Activated T-helper 1 cell treated with anti-CD3 and anti-CD28 coated beads, Interleukin-12 subunit alpha, Interleukin-12 subunit beta, Interleukin-2, Interleukin-4 antibody, amounts not matched to agents 30 ng/mL and 10 ng/mL and 1 ng/mL, durations not matched to agents 14 hours and 24 hours and 36 hours (primary cell): ENCODE measurements around the gene EPB42. TPM values are rescaled to one million over a fixed set of nuclear protein-coding genes. Genes with fewer than 3 reads are reported as not detected.

ENCODE experiments used
- DNase-seq: peaks from one replicate; pipeline ENCODE4 v3.0.0; 2021; ENCODE audit warnings: low spot score
- H3K27ac Mint-ChIP-seq: one replicate; pipeline ENCODE4 v1.8.0; 2021; ENCODE audit warnings: mild to moderate bottlenecking, mixed read lengths
- H3K27me3 Mint-ChIP-seq: one replicate; pipeline ENCODE4 v1.8.0; 2022; ENCODE audit warnings: mild to moderate bottlenecking, moderate library complexity, mixed read lengths; ENCODE audit not compliant: insufficient read depth
- H3K36me3 Mint-ChIP-seq: one replicate; pipeline ENCODE4 v1.8.0; 2021; ENCODE audit warnings: low read depth, mixed read lengths
- H3K4me1 Mint-ChIP-seq: one replicate; pipeline ENCODE4 v1.8.0; 2021; ENCODE audit warnings: low read depth, mixed read lengths
- H3K4me3 Mint-ChIP-seq: one replicate; pipeline ENCODE4 v1.8.0; 2021; ENCODE audit warnings: mild to moderate bottlenecking, moderate library complexity, mixed read lengths
- H3K9me3 Mint-ChIP-seq: one replicate; pipeline ENCODE4 v1.8.0; 2021; ENCODE audit warnings: mixed read lengths
- intact Hi-C: fragments of 100-400 bp; cut with micrococcal nuclease; formaldehyde crosslinking; loops from one replicate; pipeline ENCODE4 v1.15.1; 2024
- total RNA-seq: library from RNA; stranded (reverse); gene quantifications from 2 replicates; pipeline ENCODE4 v1.2.3, GENCODE V29; 2022

EPB42 gene
- total RNA-seq, 1 donor from 2014 or later, result not detected

- H3K4me3 Mint-ChIP-seq, result no peak overlapping the region
- H3K36me3 Mint-ChIP-seq, result no peaks in the 10 kb centered on the region
- H3K4me1 Mint-ChIP-seq, result no peaks in the 10 kb centered on the region
- DNase-seq, result no peak
- H3K9me3 Mint-ChIP-seq, result peaks cover 5% of the 10 kb centered on the region
- H3K27me3 Mint-ChIP-seq, result no peaks in the 10 kb centered on the region
- intact Hi-C loops, result no loop called here
- no peak overlapping the region for H3K27ac Mint-ChIP-seq
Measured at GRCh38 chr15:43214592-43215295, 6.1 kb downstream of the EPB42 start.

- intact Hi-C loops, result no loop called here
Measured at GRCh38 chr15:43214169-43214568, 6.6 kb downstream of the EPB42 start.

GRCh38 chr15:43213466-43213865, 7.4 kb downstream of the EPB42 start:
- Mint-ChIP-seq H3K4me1 (no peaks in the 10 kb centered on the region), H3K4me3 (no peak overlapping the region), H3K27ac (no peak overlapping the region), H3K9me3 (peaks cover 5% of the 10 kb centered on the region), H3K27me3 (peaks cover 4% of the 10 kb centered on the region), H3K36me3 (no peaks in the 10 kb centered on the region)
- intact Hi-C loops, result no loop called here
- DNase-seq, result no peak

More at GRCh38 chr15:43214169-43214568, 6.6 kb downstream of the EPB42 start:
- Mint-ChIP-seq H3K27me3 (peaks cover 4% of the 10 kb centered on the region), H3K36me3 (no peaks in the 10 kb centered on the region), H3K9me3 (peaks cover 5% of the 10 kb centered on the region), H3K4me3 (no peak overlapping the region), H3K4me1 (no peaks in the 10 kb centered on the region), H3K27ac (no peak overlapping the region)
- no peak for DNase-seq

GRCh38 chr15:43212951-43213350, 7.9 kb downstream of the EPB42 start:
- Mint-ChIP-seq H3K27ac (no peak overlapping the region), H3K4me3 (no peak overlapping the region), H3K9me3 (peaks cover 5% of the 10 kb centered on the region), H3K27me3 (peaks cover 4% of the 10 kb centered on the region), H3K4me1 (no peaks in the 10 kb centered on the region), H3K36me3 (no peaks in the 10 kb centered on the region)
- no peak for DNase-seq
- intact Hi-C loops, result no loop called here

GRCh38 chr15:43212299-43212698, 8.5 kb downstream of the EPB42 start:
- H3K4me1 Mint-ChIP-seq, result no peaks in the 10 kb centered on the region
- intact Hi-C loops, result no loop called here
- H3K27me3 Mint-ChIP-seq, result peaks cover 4% of the 10 kb centered on the region

GRCh38 chr15:43211224-43211735, 9.5 kb downstream of the EPB42 start:
- Mint-ChIP-seq H3K9me3 (no peaks in the 10 kb centered on the region), H3K27ac (no peak overlapping the region), H3K4me1 (no peaks in the 10 kb centered on the region), H3K27me3 (peaks cover 4% of the 10 kb centered on the region), H3K4me3 (no peak overlapping the region), H3K36me3 (no peaks in the 10 kb centered on the region)
- intact Hi-C loops, result no loop called here
- no peak for DNase-seq

More at GRCh38 chr15:43212299-43212698, 8.5 kb downstream of the EPB42 start:
- no peak overlapping the region for H3K4me3 Mint-ChIP-seq
- H3K9me3 Mint-ChIP-seq, result peaks cover 3% of the 10 kb centered on the region
- no peak for DNase-seq
- no peak overlapping the region for H3K27ac Mint-ChIP-seq
- H3K36me3 Mint-ChIP-seq, result no peaks in the 10 kb centered on the region

- Mint-ChIP-seq H3K36me3 (no peaks in the 10 kb centered on the region), H3K9me3 (no peaks in the 10 kb centered on the region), H3K27me3 (peaks cover 7% of the 10 kb centered on the region), H3K4me1 (no peaks in the 10 kb centered on the region), H3K4me3 (no peak overlapping the region), H3K27ac (no peak overlapping the region)
- DNase-seq, result no peak
- intact Hi-C loops, result no loop called here
Measured at GRCh38 chr15:43210807-43211206, 10.0 kb downstream of the EPB42 start.

- H3K9me3 Mint-ChIP-seq, result no peaks in the 10 kb centered on the region
Measured at GRCh38 chr15:43210172-43210745, 10.6 kb downstream of the EPB42 start.

GRCh38 chr15:43209059-43209824, 11.6 kb downstream of the EPB42 start:
- Mint-ChIP-seq H3K9me3 (no peaks in the 10 kb centered on the region), H3K4me3 (no peak overlapping the region), H3K4me1 (peaks cover 4% of the 10 kb centered on the region), H3K27ac (no peak overlapping the region), H3K27me3 (peaks cover 10% of the 10 kb centered on the region), H3K36me3 (no peaks in the 10 kb centered on the region)
- DNase-seq, result no peak
- intact Hi-C loops, result no loop called here

More at GRCh38 chr15:43210172-43210745, 10.6 kb downstream of the EPB42 start:
- intact Hi-C loops, result no loop called here
- Mint-ChIP-seq H3K27ac (no peak overlapping the region), H3K27me3 (peaks cover 7% of the 10 kb centered on the region), H3K4me3 (no peak overlapping the region), H3K4me1 (no peaks in the 10 kb centered on the region), H3K36me3 (no peaks in the 10 kb centered on the region)
- no peak for DNase-seq

- Mint-ChIP-seq H3K27ac (no peak overlapping the region), H3K9me3 (no peaks in the 10 kb centered on the region), H3K4me1 (peaks cover 7% of the 10 kb centered on the region), H3K36me3 (no peaks in the 10 kb centered on the region), H3K27me3 (peaks cover 10% of the 10 kb centered on the region), H3K4me3 (no peak overlapping the region)
- intact Hi-C loops, result no loop called here
- DNase-seq, result no peak
Measured at GRCh38 chr15:43208052-43209002, 12.5 kb downstream of the EPB42 start.

- peaks cover 10% of the 10 kb centered on the region for H3K27me3 Mint-ChIP-seq
- H3K27ac Mint-ChIP-seq, result no peak overlapping the region
- no peak for DNase-seq
- H3K4me1 Mint-ChIP-seq, result peaks cover 7% of the 10 kb centered on the region
- intact Hi-C loops, result no loop called here
- H3K9me3 Mint-ChIP-seq, result no peaks in the 10 kb centered on the region
- no peaks in the 10 kb centered on the region for H3K36me3 Mint-ChIP-seq
- H3K4me3 Mint-ChIP-seq, result no peak overlapping the region
Measured at GRCh38 chr15:43207024-43207423, 13.8 kb downstream of the EPB42 start.

- H3K27me3 Mint-ChIP-seq, result peaks cover 10% of the 10 kb centered on the region
- peaks cover 7% of the 10 kb centered on the region for H3K4me1 Mint-ChIP-seq
- no peaks in the 10 kb centered on the region for H3K9me3 Mint-ChIP-seq
- intact Hi-C loops, result no loop called here
- DNase-seq, result no peak
- no peak overlapping the region for H3K27ac Mint-ChIP-seq
- H3K4me3 Mint-ChIP-seq, result no peak overlapping the region
- H3K36me3 Mint-ChIP-seq, result no peaks in the 10 kb centered on the region
Measured at GRCh38 chr15:43206054-43206453, 14.8 kb downstream of the EPB42 start.
